HepG2 (cell line): ENCODE data around the gene CD320.

Experiments
- EZH2 ChIP-seq: conservative IDR thresholded peaks from 2 replicates; pipeline ENCODE4 v1.6.1; 2012; ENCODE audit warnings: mild to moderate bottlenecking, low read depth, low read length, moderate library complexity
- JUN ChIP-seq: sonication (generic); formaldehyde crosslinking; IDR thresholded peaks from 2 replicates; pipeline ENCODE4 v1.4.0; 2020; ENCODE audit warnings: mild to moderate bottlenecking, missing genetic modification reagents
- KDM1A ChIP-seq: IDR thresholded peaks from 2 replicates; pipeline ENCODE4 v1.6.1; 2016; ENCODE audit warnings: missing compliant biosample characterization
- RFX5 ChIP-seq: IDR thresholded peaks from 2 replicates; pipeline ENCODE4 v1.6.1; 2011; ENCODE audit warnings: low read depth, low read length, improper control_type of control experiment
- TF ChIP-seq, protein P1 (sequence below), 2 experiments: sonication (generic) in 1 of 2; formaldehyde crosslinking in 1 of 2; IDR thresholded peaks; 2 replicates each; pipeline versions ENCODE4 v1.4.0 to v1.6.1; 2018 to 2020; ENCODE audit warnings: missing genetic modification reagents in 2 of 2, borderline replicate concordance in 1 of 2, low read depth in 1 of 2, mild to moderate bottlenecking in 1 of 2, missing biosample characterization in 1 of 2
- TF ChIP-seq, protein P2 (sequence below): IDR thresholded peaks from 2 replicates; pipeline ENCODE4 v1.6.1; 2016; ENCODE audit warnings: low read depth, missing genetic modification reagents, missing compliant biosample characterization

DNA sequence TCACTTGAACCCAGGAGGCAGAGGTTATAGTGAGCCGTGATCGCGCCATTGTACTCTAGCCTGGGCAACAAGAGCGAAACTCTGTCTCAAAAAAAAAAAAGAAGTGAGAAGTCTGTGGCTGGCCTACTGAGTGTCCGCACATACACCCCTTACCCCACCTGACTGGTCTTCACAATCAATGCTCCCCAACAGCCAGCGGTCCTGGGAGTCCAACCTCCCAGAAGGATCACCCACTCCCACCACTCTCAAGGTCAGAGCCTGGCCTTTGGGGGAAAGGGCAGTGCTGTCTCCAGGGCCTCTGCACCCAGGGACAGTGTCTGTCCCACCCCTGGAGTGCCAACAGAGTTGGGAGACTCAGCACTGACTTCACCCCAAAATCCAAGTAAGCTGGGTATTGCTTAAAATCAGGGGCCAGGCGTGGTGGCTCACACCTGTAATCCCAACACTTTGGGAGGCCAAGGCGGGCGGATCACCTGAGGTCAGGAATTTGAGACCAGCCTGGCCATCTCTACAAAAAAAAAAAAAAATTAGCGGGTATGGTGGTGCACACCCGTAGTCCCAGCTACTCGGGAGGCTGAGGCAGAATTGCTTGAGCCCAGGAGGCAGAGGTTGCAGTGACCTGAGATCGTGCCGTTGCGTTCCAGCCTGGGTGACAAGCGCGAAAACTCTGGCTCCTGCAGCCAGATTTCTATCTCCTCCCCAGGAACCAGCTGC, 2.3 kb upstream of the CD320 start:
- no peak for TF ChIP-seq EZH2
- no peak for TF ChIP-seq JUN
- TF ChIP-seq, protein P1, sequence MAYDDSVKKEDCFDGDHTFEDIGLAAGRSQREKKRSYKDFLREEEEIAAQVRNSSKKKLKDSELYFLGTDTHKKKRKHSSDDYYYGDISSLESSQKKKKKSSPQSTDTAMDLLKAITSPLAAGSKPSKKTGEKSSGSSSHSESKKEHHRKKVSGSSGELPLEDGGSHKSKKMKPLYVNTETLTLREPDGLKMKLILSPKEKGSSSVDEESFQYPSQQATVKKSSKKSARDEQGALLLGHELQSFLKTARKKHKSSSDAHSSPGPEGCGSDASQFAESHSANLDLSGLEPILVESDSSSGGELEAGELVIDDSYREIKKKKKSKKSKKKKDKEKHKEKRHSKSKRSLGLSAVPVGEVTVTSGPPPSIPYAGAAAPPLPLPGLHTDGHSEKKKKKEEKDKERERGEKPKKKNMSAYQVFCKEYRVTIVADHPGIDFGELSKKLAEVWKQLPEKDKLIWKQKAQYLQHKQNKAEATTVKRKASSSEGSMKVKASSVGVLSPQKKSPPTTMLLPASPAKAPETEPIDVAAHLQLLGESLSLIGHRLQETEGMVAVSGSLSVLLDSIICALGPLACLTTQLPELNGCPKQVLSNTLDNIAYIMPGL (CRISPR knock-in tag; IDR thresholded peaks at IDR 0.05; ENCODE audit: borderline replicate concordance in 1 of 2, low read depth in 1 of 2) = no peak
- no peak for TF ChIP-seq RFX5
- TF ChIP-seq, protein P2, sequence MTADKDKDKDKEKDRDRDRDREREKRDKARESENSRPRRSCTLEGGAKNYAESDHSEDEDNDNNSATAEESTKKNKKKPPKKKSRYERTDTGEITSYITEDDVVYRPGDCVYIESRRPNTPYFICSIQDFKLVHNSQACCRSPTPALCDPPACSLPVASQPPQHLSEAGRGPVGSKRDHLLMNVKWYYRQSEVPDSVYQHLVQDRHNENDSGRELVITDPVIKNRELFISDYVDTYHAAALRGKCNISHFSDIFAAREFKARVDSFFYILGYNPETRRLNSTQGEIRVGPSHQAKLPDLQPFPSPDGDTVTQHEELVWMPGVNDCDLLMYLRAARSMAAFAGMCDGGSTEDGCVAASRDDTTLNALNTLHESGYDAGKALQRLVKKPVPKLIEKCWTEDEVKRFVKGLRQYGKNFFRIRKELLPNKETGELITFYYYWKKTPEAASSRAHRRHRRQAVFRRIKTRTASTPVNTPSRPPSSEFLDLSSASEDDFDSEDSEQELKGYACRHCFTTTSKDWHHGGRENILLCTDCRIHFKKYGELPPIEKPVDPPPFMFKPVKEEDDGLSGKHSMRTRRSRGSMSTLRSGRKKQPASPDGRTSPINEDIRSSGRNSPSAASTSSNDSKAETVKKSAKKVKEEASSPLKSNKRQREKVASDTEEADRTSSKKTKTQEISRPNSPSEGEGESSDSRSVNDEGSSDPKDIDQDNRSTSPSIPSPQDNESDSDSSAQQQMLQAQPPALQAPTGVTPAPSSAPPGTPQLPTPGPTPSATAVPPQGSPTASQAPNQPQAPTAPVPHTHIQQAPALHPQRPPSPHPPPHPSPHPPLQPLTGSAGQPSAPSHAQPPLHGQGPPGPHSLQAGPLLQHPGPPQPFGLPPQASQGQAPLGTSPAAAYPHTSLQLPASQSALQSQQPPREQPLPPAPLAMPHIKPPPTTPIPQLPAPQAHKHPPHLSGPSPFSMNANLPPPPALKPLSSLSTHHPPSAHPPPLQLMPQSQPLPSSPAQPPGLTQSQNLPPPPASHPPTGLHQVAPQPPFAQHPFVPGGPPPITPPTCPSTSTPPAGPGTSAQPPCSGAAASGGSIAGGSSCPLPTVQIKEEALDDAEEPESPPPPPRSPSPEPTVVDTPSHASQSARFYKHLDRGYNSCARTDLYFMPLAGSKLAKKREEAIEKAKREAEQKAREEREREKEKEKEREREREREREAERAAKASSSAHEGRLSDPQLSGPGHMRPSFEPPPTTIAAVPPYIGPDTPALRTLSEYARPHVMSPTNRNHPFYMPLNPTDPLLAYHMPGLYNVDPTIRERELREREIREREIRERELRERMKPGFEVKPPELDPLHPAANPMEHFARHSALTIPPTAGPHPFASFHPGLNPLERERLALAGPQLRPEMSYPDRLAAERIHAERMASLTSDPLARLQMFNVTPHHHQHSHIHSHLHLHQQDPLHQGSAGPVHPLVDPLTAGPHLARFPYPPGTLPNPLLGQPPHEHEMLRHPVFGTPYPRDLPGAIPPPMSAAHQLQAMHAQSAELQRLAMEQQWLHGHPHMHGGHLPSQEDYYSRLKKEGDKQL (CRISPR knock-in tag) = no peak
- no peak for TF ChIP-seq KDM1A (CRISPR knock-in tag)
